HEK293 (cell line): Measurements from ENCODE around the gene PPP1R1B.

Source experiments
- CTCF ChIP-seq: fragments of 450-650 bp; formaldehyde crosslinking; IDR thresholded peaks from 2 replicates; pipeline ENCODE4 v1.5.1; 2016; ENCODE audit warnings: missing biosample characterization, missing genetic modification characterization
- ELK4 ChIP-seq: IDR thresholded peaks from 2 replicates; pipeline ENCODE4 v1.6.1; 2011; ENCODE audit warnings: mild to moderate bottlenecking, low read depth, low read length, borderline replicate concordance
- SP2 ChIP-seq: fragments of 450-650 bp; formaldehyde crosslinking; IDR thresholded peaks from 2 replicates; pipeline ENCODE4 v1.5.1; 2016; ENCODE audit warnings: missing biosample characterization, missing genetic modification characterization
- ZBTB8A ChIP-seq: fragments of 450-650 bp; formaldehyde crosslinking; IDR thresholded peaks from 2 replicates; pipeline ENCODE4 v1.5.1; 2016; ENCODE audit warnings: missing biosample characterization, missing genetic modification characterization
- ZFP41 ChIP-seq: fragments of 450-650 bp; formaldehyde crosslinking; IDR thresholded peaks from 2 replicates; pipeline ENCODE4 v1.5.1; 2016; ENCODE audit warnings: missing biosample characterization, missing genetic modification characterization, borderline replicate concordance
- ZNF121 ChIP-seq: fragments of 450-650 bp; formaldehyde crosslinking; IDR thresholded peaks from 2 replicates; pipeline ENCODE4 v1.5.1; 2016; ENCODE audit warnings: missing biosample characterization, missing genetic modification characterization
- ZNF16 ChIP-seq: fragments of 450-650 bp; formaldehyde crosslinking; IDR thresholded peaks from 2 replicates; pipeline ENCODE4 v1.5.1; 2016; ENCODE audit warnings: low read depth, missing biosample characterization, missing genetic modification characterization
- ZNF274 ChIP-seq, 2 experiments: fragments of 200-500 bp in 1 of 2; fragments of 450-650 bp in 1 of 2; sonication (Bioruptor generic) in 1 of 2; formaldehyde crosslinking in 1 of 2; IDR thresholded peaks; 2 replicates each; pipeline versions ENCODE4 v1.5.1 to v1.6.1; 2014 to 2016; ENCODE audit warnings: borderline replicate concordance in 1 of 2, inconsistent platforms in 1 of 2, low read length in 1 of 2, missing biosample characterization in 1 of 2, missing genetic modification characterization in 1 of 2
- ZNF391 ChIP-seq: fragments of 450-650 bp; formaldehyde crosslinking; IDR thresholded peaks from 2 replicates; pipeline ENCODE4 v1.5.1; 2016; ENCODE audit warnings: low read depth, missing biosample characterization, missing genetic modification characterization, borderline replicate concordance
- ZNF510 ChIP-seq: fragments of 450-650 bp; formaldehyde crosslinking; IDR thresholded peaks from 2 replicates; pipeline ENCODE4 v1.5.1; 2018; ENCODE audit warnings: mild to moderate bottlenecking, missing genetic modification characterization, missing biosample characterization; ENCODE audit not compliant: insufficient replicate concordance
- ZNF837 ChIP-seq: fragments of 450-650 bp; formaldehyde crosslinking; IDR thresholded peaks from 2 replicates; pipeline ENCODE4 v1.5.1; 2016; ENCODE audit warnings: missing biosample characterization, missing genetic modification characterization
- TF ChIP-seq, protein P1 (sequence below): fragments of 450-650 bp; formaldehyde crosslinking; IDR thresholded peaks from 2 replicates; pipeline ENCODE4 v1.5.1; 2016; ENCODE audit warnings: missing biosample characterization, missing genetic modification characterization

- TF ChIP-seq ZNF510 (tag by site-specific recombination) (no peak), ZNF837 (tag by site-specific recombination) (no peak), ZBTB8A (tag by site-specific recombination) (no peak), ZNF274 (IDR thresholded peaks at IDR 0.05; ENCODE audit: low read length) (no peak), ZNF274 (tag by site-specific recombination; IDR thresholded peaks at IDR 0.05; ENCODE audit: borderline replicate concordance) (no peak), ZFP41 (no peak), ZNF121 (tag by site-specific recombination) (no peak), ZNF16 (tag by site-specific recombination) (no peak), CTCF (no peak), ZNF391 (no peak), ELK4 (no peak), SP2 (tag by site-specific recombination) (no peak)
- TF ChIP-seq, protein P1, sequence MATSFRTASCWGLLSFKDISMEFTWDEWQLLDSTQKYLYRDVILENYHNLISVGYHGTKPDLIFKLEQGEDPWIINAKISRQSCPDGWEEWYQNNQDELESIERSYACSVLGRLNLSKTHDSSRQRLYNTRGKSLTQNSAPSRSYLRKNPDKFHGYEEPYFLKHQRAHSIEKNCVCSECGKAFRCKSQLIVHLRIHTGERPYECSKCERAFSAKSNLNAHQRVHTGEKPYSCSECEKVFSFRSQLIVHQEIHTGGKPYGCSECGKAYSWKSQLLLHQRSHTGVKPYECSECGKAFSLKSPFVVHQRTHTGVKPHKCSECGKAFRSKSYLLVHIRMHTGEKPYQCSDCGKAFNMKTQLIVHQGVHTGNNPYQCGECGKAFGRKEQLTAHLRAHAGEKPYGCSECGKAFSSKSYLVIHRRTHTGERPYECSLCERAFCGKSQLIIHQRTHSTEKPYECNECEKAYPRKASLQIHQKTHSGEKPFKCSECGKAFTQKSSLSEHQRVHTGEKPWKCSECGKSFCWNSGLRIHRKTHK (tag by site-specific recombination), result no peak
Observed at GRCh38 chr17:39578272-39578671, 48.5 kb upstream of the PPP1R1B start.
